ENCODE results near the gene CCDC57. TPM values are rescaled to one million over a fixed set of nuclear protein-coding genes. Genes with fewer than 3 reads are reported as not detected.

Gene CCDC57
- total RNA-seq, 1 donor from 2014 or later: 37.2 TPM

- Mint-ChIP-seq H3K4me3 (ENCODE audit: unreplicated experiment) (no peak overlapping the region), H3K27ac (ENCODE audit: unreplicated experiment) (no peak overlapping the region), H3K9me3 (ENCODE audit: unreplicated experiment) (no peaks in the 10 kb centered on the region), H3K27me3 (ENCODE audit: unreplicated experiment) (peaks cover 17% of the 10 kb centered on the region), H3K36me3 (ENCODE audit: low read depth, unreplicated experiment) (peaks cover 56% of the 10 kb centered on the region), H3K4me1 (ENCODE audit: unreplicated experiment) (peaks cover 17% of the 10 kb centered on the region)
- TF ChIP-seq CTCF (IDR thresholded peaks at IDR 0.05; ENCODE audit: unreplicated experiment): no peak
- no peak for DNase-seq (ENCODE audit: low spot score)
Observed at GRCh38 chr17:82173351-82174041, 39.1 kb downstream of the CCDC57 start.

- no peak for DNase-seq (ENCODE audit: low spot score)
- Mint-ChIP-seq H3K4me3 (ENCODE audit: unreplicated experiment) (peak overlapping the region; percentile 44), H3K4me1 (ENCODE audit: unreplicated experiment) (peaks cover 17% of the 10 kb centered on the region), H3K27ac (ENCODE audit: unreplicated experiment) (no peak overlapping the region), H3K36me3 (ENCODE audit: low read depth, unreplicated experiment) (peaks cover 54% of the 10 kb centered on the region), H3K27me3 (ENCODE audit: unreplicated experiment) (peaks cover 20% of the 10 kb centered on the region), H3K9me3 (ENCODE audit: unreplicated experiment) (no peaks in the 10 kb centered on the region)
- no peak for TF ChIP-seq CTCF (IDR thresholded peaks at IDR 0.05; ENCODE audit: unreplicated experiment)
Observed at GRCh38 chr17:82172486-82173160, 40.0 kb downstream of the CCDC57 start.

DNA sequence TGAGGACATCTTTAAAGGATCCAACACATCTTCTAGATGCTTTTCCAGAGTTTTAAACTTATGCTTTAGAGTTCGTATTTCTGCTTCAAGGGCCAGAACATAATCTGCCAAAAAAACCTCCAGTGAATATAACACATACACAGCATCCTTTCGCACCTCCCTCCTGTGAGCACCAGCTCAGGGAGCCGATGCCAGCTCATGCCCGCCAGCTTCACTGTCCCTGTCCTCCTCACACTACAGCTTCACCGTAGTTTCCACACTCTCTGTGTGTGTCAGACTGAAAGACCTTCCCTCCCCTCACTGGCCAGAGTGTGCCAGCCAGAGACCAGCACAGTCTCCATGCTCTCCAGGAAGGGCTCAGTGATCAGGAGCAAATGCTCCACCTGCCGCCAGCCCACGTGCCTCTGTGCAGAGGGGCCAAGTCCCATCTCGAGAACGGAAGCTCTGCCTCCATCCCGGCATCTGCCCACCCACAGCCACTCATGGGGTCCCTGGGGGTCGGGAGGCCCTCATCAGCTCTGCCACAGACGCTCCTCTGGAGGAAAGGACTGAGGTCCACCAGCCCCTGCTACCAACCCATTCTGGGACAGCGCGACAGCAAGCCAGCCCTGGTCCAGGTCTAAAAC is 40.8 kb downstream of the CCDC57 start:
- Mint-ChIP-seq H3K4me1 (ENCODE audit: unreplicated experiment) (peaks cover 17% of the 10 kb centered on the region), H3K4me3 (ENCODE audit: unreplicated experiment) (peak overlapping the region; percentile 25), H3K36me3 (ENCODE audit: low read depth, unreplicated experiment) (peaks cover 57% of the 10 kb centered on the region), H3K27me3 (ENCODE audit: unreplicated experiment) (peaks cover 17% of the 10 kb centered on the region), H3K9me3 (ENCODE audit: unreplicated experiment) (no peaks in the 10 kb centered on the region), H3K27ac (ENCODE audit: unreplicated experiment) (no peak overlapping the region)
- no peak for TF ChIP-seq CTCF (IDR thresholded peaks at IDR 0.05; ENCODE audit: unreplicated experiment)
- DNase-seq (ENCODE audit: low spot score): no peak

- Mint-ChIP-seq H3K36me3 (ENCODE audit: low read depth, unreplicated experiment) (peaks cover 53% of the 10 kb centered on the region), H3K9me3 (ENCODE audit: unreplicated experiment) (no peaks in the 10 kb centered on the region), H3K27me3 (ENCODE audit: unreplicated experiment) (peaks cover 14% of the 10 kb centered on the region)
Observed at GRCh38 chr17:82170412-82170961, 42.2 kb downstream of the CCDC57 start.

More at GRCh38 chr17:82170412-82170961, 42.2 kb downstream of the CCDC57 start:
- H3K27ac Mint-ChIP-seq (ENCODE audit: unreplicated experiment): no peak overlapping the region
- DNase-seq (ENCODE audit: low spot score): no peak
- no peak for TF ChIP-seq CTCF (IDR thresholded peaks at IDR 0.05; ENCODE audit: unreplicated experiment)
- no peak overlapping the region for H3K4me3 Mint-ChIP-seq (ENCODE audit: unreplicated experiment)
- H3K4me1 Mint-ChIP-seq (ENCODE audit: unreplicated experiment): peaks cover 17% of the 10 kb centered on the region

Measured in endothelial cell (in vitro differentiated cells).